Measurements from ENCODE around the gene IDH3A.

Gene IDH3A

DNA sequence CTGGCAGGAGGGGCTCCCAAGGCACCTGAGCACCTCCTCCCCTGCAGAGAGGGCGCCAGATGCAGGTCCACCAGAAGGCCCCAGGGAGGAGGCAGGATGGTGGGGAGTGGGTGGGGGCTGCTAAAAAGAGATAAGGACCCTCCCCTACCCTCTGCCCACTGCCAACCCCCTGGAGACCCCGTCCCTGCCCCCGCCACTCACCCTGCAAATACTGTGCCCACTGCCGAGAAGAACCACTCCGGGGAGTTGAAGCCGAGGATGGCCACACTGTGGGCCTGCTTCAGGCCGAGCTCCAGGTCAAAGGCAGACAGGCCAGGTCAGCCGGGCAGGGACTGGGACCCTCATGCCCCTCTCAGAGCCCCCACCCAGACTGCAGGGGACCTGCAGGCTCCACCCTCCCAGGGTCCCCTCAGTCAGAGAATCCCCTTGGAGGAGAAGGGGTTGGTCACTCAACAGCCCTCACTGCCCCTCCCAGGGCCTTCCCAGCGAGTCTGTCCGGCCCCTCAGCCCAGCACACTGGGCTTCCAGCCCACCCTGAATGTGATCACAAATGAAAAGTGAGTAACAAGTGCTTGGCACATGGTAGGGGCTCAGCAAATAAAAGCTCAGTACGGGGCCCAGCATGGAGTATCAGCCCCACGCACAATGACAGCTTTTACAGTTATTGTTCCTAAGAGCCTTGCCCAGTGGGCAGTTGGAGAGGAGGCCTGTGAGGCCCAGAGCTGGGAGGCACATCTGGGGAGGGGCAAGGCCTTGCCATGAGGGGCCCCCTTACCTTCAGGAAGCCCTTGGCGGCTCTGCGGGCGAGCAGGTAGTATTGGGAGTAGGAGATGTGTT is 44.8 kb downstream of the IDH3A start:
- DNase-seq (ENCODE audit: low spot score): no peak
- TF ChIP-seq, protein P1, sequence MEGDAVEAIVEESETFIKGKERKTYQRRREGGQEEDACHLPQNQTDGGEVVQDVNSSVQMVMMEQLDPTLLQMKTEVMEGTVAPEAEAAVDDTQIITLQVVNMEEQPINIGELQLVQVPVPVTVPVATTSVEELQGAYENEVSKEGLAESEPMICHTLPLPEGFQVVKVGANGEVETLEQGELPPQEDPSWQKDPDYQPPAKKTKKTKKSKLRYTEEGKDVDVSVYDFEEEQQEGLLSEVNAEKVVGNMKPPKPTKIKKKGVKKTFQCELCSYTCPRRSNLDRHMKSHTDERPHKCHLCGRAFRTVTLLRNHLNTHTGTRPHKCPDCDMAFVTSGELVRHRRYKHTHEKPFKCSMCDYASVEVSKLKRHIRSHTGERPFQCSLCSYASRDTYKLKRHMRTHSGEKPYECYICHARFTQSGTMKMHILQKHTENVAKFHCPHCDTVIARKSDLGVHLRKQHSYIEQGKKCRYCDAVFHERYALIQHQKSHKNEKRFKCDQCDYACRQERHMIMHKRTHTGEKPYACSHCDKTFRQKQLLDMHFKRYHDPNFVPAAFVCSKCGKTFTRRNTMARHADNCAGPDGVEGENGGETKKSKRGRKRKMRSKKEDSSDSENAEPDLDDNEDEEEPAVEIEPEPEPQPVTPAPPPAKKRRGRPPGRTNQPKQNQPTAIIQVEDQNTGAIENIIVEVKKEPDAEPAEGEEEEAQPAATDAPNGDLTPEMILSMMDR (conservative IDR thresholded peaks at IDR 0.05; ENCODE audit: low read depth): no peak
- ChIA-PET CTCF (interaction anchor here (0.7 to 2.6 kb wide), 3 partner anchors 47 to 234 kb away, joined by 3 to 30 read pairs (median 3); no protein-coding TSS in a partner anchor), POLR2A (ENCODE audit: low non-redundant PET) (no interaction called here)
- H3K27ac ChIP-seq: no peak overlapping the region

DNA sequence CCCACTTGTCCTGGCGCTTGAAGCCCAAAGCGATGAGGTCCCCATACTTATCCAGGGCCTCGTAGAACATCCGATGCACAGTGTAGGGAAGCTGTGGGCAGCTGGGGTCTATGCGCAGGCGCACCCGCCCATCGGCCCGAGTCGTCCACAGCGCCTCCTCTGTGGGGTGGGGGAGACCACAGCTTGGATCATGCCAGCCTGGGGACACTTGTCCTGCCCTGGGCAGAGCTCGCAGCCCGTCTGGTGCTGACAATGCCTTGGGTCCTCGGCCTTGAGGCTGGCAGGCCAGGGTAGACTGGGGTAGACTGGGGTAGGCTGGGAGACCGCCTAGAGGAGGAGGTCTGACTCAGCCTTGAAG is 45.4 kb downstream of the IDH3A start:
- DNase-seq (ENCODE audit: low spot score): no peak
- TF ChIP-seq, protein P1 (conservative IDR thresholded peaks at IDR 0.05; ENCODE audit: low read depth): no peak
- no peak overlapping the region for H3K27ac ChIP-seq
- ChIA-PET CTCF (interaction anchor here (1.1 to 2.6 kb wide), 6 partner anchors 20 to 235 kb away, joined by 3 to 30 read pairs (median 6); no protein-coding TSS in a partner anchor), POLR2A (ENCODE audit: low non-redundant PET) (no interaction called here)

DNA sequence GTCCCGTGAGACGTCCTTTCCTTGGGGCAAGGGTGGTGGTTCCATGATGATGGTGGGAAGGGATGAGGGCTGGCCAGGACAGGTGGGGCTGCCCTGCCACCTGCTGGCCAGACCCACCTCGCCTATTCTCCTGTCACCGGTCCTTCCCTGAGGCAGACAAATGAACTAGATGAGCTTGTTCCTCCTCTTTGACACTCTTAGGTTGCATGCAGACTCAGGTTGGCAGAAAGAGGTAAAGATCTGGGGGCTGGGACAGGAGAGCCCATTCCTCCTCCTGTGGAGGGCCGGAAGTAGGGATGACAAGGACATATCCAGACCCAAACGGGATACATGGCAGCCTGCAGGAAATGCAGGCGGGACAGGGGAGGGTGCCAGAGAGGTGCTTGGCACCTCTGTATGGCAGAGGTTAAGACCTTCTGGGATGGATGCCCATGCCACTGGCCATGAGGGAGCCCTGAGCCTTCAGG is 46.6 kb downstream of the IDH3A start:
- H3K27ac ChIP-seq: no peak overlapping the region
- TF ChIP-seq, protein P1 (conservative IDR thresholded peaks at IDR 0.05; ENCODE audit: low read depth): peak; percentile 83
- POLR2A ChIA-PET (ENCODE audit: low non-redundant PET): no interaction called here
- DNase-seq (ENCODE audit: low spot score): peak; percentile 67
- CTCF ChIA-PET: interaction anchor here (0.5 to 2.6 kb wide), 27 partner anchors 8 to 1973 kb away, joined by 3 to 30 read pairs (median 4); partner anchors contain the start of gene CIB2

DNA sequence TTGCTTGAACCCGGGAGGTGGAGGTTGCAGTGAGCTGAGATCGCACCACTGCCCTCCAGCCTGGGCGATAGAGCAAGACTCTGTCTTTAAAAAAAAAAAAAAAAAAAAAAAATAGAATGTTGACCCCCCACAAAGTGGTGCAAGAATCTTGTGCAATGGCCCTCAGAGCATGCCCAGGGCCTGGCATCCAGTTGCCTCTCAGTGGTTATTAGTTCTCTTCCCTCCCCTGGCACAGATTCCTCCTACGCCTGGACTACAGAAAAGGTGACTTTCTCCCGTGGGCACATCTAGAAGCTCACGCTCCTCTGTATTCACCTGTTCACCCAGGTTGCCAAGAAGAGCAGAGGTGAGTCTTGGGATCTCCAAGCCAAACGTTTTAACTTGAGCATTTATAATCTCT is 48.5 kb downstream of the IDH3A start:
- POLR2A ChIA-PET (ENCODE audit: low non-redundant PET): no interaction called here

DNA sequence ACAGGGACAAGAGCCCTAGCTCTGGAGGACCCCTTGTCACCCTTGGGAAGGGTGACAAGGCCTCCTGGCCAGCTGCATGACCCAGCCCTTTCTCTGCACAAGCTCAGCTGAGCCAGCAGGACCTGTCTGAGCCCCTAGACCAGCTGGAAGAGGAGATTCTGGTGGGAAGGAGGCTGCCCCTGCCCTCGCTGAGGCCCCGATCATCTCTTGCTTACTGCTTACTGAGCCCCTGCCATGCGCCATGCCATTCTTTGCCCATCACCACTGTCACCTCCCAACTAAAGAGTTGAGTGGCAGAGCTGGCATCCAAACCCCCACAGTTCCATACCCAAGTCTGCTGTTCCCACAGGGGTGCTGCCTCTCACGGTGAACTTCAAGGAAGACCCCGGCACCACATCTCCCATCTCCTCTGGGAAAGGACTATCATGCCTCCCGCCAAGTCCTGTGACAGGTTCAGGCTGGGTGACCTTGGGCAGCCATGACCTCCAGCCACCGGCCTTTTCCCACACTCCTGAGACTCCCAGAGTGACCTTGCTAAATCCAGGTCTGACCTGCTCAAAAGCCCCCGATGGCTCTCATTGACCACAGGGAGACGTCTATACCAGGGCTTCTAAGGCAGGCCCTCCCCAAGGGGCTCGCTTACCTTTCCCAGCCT is 51.2 kb downstream of the IDH3A start:
- DNase-seq (ENCODE audit: low spot score): no peak
- no peak overlapping the region for H3K27ac ChIP-seq
- CTCF ChIA-PET: no interaction called here
- POLR2A ChIA-PET (ENCODE audit: low non-redundant PET): no interaction called here
- TF ChIP-seq, protein P1 (conservative IDR thresholded peaks at IDR 0.05; ENCODE audit: low read depth): no peak

More for the DNA sequence above, 48.5 kb downstream of the IDH3A start:
- TF ChIP-seq, protein P1 (conservative IDR thresholded peaks at IDR 0.05; ENCODE audit: low read depth): no peak
- no peak for DNase-seq (ENCODE audit: low spot score)
- no peak overlapping the region for H3K27ac ChIP-seq
- CTCF ChIA-PET: interaction anchor here (0.6 kb wide), 1 partner anchor 84 kb away, joined by 3 read pairs; no protein-coding TSS in a partner anchor

All from RWPE1 (cell line).